ENCODE data around the gene RHEB. TPM values are rescaled to one million over a fixed set of nuclear protein-coding genes. Genes with fewer than 3 reads are reported as not detected.

The RHEB gene
- total and polyA plus RNA-seq, 2 of the 13 experiments (the other 11 are each of a cell fraction or from before 2014, with no cell fraction given) = 55.0 to 77.6 TPM

DNA sequence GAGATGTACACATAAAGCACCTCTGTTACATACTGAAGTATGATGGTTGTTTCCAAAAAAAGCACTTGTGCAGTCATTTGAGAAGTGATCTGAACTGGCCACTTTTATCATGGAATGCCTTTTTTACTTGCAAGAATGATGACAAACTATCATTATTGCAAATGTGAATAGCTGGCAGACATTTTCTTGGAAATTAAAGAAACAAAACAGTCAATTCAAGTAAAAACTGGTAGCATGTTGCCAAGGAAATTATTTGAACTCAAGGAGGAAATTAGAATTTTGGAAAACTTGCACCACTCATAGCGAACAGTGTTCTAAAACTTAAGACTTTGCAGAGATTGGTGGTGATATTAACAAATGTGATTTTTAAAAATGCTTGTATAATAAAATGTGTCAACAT, 6.6 kb downstream of the RHEB start (continued):
- TF ChIP-seq, protein P1, sequence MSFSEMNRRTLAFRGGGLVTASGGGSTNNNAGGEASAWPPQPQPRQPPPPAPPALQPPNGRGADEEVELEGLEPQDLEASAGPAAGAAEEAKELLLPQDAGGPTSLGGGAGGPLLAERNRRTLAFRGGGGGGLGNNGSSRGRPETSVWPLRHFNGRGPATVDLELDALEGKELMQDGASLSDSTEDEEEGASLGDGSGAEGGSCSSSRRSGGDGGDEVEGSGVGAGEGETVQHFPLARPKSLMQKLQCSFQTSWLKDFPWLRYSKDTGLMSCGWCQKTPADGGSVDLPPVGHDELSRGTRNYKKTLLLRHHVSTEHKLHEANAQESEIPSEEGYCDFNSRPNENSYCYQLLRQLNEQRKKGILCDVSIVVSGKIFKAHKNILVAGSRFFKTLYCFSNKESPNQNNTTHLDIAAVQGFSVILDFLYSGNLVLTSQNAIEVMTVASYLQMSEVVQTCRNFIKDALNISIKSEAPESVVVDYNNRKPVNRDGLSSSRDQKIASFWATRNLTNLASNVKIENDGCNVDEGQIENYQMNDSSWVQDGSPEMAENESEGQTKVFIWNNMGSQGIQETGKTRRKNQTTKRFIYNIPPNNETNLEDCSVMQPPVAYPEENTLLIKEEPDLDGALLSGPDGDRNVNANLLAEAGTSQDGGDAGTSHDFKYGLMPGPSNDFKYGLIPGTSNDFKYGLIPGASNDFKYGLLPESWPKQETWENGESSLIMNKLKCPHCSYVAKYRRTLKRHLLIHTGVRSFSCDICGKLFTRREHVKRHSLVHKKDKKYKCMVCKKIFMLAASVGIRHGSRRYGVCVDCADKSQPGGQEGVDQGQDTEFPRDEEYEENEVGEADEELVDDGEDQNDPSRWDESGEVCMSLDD (CRISPR knock-in tag; IDR thresholded peaks at IDR 0.05; ENCODE audit: borderline replicate concordance) = no peak
- TF ChIP-seq ZNF772 (CRISPR knock-in tag; IDR thresholded peaks at IDR 0.05) (no peak), ZNF644 (CRISPR knock-in tag; IDR thresholded peaks at IDR 0.05; ENCODE audit: low read depth) (no peak), HDAC2 (CRISPR knock-in tag; IDR thresholded peaks at IDR 0.05) (no peak), MYC (CRISPR knock-in tag; IDR thresholded peaks at IDR 0.05; ENCODE audit: borderline replicate concordance) (no peak), TBX3 (IDR thresholded peaks at IDR 0.05; ENCODE audit: borderline replicate concordance) (no peak), ZBTB7B (CRISPR knock-in tag; IDR thresholded peaks at IDR 0.05) (no peak)
- TF ChIP-seq, protein P2, sequence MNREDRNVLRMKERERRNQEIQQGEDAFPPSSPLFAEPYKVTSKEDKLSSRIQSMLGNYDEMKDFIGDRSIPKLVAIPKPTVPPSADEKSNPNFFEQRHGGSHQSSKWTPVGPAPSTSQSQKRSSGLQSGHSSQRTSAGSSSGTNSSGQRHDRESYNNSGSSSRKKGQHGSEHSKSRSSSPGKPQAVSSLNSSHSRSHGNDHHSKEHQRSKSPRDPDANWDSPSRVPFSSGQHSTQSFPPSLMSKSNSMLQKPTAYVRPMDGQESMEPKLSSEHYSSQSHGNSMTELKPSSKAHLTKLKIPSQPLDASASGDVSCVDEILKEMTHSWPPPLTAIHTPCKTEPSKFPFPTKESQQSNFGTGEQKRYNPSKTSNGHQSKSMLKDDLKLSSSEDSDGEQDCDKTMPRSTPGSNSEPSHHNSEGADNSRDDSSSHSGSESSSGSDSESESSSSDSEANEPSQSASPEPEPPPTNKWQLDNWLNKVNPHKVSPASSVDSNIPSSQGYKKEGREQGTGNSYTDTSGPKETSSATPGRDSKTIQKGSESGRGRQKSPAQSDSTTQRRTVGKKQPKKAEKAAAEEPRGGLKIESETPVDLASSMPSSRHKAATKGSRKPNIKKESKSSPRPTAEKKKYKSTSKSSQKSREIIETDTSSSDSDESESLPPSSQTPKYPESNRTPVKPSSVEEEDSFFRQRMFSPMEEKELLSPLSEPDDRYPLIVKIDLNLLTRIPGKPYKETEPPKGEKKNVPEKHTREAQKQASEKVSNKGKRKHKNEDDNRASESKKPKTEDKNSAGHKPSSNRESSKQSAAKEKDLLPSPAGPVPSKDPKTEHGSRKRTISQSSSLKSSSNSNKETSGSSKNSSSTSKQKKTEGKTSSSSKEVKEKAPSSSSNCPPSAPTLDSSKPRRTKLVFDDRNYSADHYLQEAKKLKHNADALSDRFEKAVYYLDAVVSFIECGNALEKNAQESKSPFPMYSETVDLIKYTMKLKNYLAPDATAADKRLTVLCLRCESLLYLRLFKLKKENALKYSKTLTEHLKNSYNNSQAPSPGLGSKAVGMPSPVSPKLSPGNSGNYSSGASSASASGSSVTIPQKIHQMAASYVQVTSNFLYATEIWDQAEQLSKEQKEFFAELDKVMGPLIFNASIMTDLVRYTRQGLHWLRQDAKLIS (CRISPR knock-in tag; IDR thresholded peaks at IDR 0.05) = no peak
- TF ChIP-seq, protein P3, sequence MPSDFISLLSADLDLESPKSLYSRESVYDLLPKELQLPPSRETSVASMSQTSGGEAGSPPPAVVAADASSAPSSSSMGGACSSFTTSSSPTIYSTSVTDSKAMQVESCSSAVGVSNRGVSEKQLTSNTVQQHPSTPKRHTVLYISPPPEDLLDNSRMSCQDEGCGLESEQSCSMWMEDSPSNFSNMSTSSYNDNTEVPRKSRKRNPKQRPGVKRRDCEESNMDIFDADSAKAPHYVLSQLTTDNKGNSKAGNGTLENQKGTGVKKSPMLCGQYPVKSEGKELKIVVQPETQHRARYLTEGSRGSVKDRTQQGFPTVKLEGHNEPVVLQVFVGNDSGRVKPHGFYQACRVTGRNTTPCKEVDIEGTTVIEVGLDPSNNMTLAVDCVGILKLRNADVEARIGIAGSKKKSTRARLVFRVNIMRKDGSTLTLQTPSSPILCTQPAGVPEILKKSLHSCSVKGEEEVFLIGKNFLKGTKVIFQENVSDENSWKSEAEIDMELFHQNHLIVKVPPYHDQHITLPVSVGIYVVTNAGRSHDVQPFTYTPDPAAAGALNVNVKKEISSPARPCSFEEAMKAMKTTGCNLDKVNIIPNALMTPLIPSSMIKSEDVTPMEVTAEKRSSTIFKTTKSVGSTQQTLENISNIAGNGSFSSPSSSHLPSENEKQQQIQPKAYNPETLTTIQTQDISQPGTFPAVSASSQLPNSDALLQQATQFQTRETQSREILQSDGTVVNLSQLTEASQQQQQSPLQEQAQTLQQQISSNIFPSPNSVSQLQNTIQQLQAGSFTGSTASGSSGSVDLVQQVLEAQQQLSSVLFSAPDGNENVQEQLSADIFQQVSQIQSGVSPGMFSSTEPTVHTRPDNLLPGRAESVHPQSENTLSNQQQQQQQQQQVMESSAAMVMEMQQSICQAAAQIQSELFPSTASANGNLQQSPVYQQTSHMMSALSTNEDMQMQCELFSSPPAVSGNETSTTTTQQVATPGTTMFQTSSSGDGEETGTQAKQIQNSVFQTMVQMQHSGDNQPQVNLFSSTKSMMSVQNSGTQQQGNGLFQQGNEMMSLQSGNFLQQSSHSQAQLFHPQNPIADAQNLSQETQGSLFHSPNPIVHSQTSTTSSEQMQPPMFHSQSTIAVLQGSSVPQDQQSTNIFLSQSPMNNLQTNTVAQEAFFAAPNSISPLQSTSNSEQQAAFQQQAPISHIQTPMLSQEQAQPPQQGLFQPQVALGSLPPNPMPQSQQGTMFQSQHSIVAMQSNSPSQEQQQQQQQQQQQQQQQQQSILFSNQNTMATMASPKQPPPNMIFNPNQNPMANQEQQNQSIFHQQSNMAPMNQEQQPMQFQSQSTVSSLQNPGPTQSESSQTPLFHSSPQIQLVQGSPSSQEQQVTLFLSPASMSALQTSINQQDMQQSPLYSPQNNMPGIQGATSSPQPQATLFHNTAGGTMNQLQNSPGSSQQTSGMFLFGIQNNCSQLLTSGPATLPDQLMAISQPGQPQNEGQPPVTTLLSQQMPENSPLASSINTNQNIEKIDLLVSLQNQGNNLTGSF (CRISPR knock-in tag; IDR thresholded peaks at IDR 0.05) = no peak
- TF ChIP-seq, protein P4, sequence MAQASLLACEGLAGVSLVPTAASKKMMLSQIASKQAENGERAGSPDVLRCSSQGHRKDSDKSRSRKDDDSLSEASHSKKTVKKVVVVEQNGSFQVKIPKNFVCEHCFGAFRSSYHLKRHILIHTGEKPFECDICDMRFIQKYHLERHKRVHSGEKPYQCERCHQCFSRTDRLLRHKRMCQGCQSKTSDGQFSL (CRISPR knock-in tag; IDR thresholded peaks at IDR 0.05) = no peak

Measured in HepG2 (cell line).